Mesenteric fat pad (tissue), 1 donor: ENCODE measurements around the gene PLPP6. TPM values are rescaled to one million over a fixed set of nuclear protein-coding genes. Genes with fewer than 3 reads are reported as not detected.

ENCODE experiments used
- DNase-seq: peaks from one replicate; pipeline ENCODE4 v3.0.0-alpha.2; 2020; ENCODE audit warnings: low spot score
- total RNA-seq: library from RNA; stranded (reverse); fragmentation: NEBNext Ultra II Directional; extraction: Animal tissue kit (Norgen Biotek cat#: 25700); gene quantifications from one replicate; pipeline ENCODE4 v1.2.1, GENCODE V29; 2021
- donor health status: DM: yes; HTN: yes; CAD: no.

The PLPP6 gene
- total RNA-seq, 1 donor from 2014 or later, result 5.5 TPM

DNA sequence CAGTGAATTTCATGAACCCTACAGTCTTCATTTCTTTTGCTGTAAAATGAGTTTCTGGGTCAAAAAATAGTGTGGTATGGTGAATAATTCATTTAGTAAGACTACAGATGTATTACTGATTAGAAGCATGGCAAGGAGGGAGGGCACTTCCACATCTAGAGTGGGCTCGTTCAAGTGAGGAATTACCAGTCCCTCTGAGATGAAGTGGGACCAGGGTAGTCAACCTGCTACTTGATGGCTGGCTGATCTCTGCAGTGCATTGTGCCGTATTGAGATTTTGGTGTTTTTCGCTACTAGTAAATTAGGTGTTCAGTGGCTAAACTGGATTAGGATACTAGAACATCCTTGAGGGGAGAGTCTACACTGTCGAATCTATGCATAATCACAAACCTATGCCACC lies 28.1 kb downstream of the PLPP6 start:
- no peak for DNase-seq

DNA sequence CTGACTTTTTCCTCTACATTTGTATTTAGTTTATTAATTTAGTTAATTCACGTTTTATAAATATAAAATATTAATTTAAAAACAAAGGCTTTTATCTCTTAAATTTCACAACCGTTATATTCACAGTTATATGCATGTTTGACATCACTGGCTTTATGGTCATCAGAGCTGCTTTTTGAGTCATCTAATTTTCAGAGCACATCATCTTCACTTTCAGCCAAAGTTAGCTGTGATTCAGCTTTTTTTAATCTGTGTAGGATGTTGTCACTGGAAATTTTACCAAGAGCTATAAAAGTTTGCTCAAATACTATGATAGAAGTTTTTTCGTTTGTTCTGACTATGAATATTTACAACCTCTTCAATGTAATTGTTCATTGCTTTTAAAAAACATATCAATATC lies 29.7 kb downstream of the PLPP6 start:
- no peak for DNase-seq

DNA sequence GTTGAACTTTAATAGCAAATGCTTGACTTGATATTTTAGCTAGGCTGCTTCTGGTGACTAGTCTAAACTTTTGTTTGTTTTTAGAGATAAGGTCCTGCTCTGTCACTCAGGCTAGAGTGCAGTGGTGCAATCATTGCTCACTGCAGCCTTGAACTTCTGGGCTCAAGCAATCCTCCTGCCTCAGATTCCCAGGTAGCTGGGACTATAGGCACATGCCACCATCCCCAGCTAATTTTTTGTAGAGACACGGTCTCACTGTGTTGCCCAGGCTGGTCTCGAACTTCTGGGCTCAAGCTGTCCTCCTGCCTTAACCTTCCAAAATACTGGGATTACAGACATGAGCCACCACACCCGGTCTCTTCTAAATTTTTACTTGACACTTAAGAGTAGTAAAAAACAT lies 38.0 kb downstream of the PLPP6 start:
- no peak for DNase-seq

DNA sequence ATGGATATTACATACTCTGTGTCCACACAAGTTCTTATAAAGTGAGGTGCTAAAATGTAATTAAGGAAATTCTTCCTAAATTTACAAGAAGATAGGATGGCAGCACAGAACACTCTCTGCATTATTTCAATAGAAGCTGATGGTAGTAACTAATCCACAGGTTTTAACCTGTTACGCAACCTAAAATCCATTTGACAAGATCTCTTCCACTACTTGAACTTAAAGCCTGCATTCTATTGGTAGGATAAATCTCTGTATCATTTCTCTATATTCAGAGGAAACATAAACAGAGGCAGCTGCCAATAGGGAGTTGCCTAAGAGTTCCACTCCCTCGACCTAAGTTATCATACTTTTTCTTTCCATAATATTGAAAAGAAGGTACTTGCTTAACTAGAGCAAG lies 38.8 kb downstream of the PLPP6 start:
- DNase-seq, result no peak

DNA sequence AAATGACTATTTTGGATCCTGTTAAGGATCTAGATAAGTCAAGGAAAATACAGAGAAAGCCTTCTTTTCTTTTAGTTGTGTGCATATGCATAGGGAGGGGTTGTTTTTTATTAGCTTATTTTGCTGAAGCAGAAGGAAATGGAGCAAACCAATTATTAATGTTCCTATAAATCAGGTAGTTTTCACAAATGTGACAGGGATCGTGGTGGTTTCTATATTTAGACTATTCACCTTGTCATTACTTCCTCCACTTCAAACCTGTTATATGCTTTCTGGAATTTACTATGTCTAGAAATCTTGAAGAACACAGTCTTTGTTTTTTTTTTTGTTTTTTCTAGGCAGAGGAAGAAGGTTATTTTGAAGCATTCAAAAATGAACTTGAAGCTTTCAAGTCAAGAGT lies 39.4 kb downstream of the PLPP6 start:
- DNase-seq, result no peak

DNA sequence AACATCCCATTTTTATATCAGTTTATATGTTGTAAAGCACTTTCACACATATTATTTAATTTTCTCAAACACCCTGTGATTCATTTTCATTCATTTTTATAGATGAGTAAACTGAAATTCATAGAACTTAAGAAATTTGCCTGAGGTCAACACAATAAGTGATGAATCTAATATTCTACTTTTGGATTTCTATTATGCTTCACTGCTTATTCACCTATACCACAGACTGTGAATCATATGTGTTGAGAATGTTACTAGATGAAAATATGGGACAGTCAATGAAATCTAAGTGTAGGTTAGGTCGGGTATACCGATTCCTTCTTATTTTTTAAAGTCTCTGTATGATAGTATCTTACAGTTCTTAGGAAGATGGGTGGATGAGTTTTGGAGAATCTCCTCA lies 42.0 kb downstream of the PLPP6 start:
- DNase-seq, result no peak

DNA sequence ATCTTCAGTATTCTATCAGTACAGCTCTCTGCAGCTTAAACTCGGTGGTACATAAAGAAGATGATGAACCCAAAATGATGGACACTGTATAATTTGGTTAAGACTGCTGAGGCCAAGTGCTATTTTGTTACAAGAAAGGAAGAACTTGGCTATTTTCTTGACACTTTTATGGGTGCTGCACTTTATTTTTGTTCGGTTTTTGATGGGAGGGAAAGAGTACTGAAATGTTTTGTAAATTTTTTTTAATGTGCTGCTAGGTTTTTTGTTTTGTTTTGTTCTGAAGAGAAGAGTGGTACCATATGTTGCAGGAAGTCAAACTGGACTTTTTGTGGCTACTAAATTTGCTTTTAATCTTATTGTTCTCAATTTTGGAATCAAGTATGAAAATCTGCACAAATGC lies 43.9 kb downstream of the PLPP6 start:
- DNase-seq, result no peak

DNA sequence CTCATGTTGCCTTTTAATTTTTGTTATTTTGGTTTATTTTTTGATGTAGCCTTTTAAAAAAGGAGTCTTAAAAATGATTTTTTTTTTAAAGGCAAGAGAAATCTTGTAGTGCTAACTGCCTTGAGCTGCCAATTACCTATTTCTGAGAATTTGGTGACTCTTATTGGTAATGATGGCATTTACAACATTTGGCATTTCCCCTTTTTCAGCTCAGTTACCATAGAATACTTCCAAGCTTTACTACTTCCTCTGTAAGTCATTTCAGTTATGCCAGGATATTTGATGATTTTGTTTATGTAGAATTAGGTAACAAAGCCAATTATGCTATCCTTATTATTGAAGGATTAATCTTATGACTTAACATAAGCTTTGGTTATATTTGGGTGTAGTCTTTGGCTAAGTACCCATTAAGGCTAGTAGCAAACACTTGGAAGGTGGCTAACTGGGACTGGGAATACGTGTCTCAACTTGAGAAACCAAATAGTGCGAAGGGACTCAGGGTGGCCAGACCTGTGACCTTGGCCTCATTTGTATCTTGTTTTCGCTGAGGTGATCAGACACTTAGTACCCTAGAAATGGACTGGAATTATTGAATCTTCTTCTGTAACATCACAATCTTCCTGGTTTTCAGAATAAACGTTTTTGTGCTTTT lies 45.0 kb downstream of the PLPP6 start:
- DNase-seq, result no peak

DNA sequence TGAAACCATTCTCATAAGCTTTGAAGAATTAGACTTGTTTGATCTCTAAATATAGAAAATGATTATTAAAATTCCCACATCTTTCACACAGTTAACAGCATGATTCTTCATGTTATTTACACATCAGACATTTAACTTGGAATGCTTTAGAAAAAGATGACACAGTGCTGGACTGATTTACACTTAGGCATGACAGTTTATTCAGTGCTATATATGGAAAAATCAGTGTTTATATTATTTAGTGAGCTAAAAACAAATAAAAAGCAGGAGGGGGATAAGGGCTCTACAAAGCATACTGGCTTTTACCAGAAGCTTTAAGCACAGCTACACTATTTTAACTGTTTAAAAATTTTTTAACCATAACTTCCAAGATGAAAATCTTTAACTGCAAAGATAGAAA lies 47.3 kb downstream of the PLPP6 start:
- DNase-seq, result no peak

DNA sequence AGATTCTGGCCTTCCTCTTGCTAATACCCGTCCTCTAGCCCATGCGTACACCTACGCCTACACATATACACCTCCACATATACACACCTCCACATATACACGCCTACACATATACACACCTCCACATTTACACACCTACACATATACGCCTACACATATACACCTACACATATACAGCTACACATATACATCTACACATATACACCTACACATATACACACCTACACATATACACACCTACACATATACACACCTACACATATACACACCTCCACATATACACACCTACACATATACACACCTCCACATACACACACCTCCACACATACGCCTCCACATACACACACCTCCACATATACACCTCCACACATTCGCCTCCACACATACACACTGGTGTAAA lies 51.8 kb downstream of the PLPP6 start:
- no peak for DNase-seq

DNA sequence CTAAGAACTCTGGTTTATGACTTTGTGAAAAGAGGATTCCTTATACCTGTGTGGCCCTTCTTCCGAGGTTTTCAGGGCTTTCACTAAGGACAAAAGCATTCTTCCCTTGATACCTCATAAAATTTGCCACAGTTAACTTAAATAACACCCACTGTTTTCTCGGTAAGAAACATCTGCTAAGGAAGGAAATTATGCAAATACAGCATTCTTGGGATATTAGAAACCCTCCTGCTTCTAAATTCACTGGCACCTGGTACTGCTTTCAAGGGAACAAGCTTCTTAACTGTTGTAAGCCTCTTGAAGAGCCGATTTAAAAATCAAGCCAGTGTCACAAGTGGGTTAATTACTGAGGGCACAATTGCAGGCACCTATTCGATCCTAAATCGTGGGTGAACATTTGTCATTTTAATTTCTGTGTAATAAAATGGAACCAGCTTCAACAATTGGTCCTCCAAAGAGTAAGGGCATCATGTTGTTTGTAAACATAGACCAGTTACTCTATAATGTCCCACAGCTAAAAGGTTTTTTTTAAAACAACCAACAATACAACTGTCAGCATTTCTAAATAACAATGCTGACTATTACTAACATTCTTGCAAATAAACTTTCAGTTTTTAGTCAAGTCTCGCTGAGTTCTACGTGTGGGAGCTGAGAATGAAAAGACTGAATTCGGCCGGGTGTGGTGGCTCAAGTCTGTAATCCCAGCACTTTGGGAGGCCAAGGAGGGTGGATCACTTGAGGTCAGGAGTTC lies 52.3 kb downstream of the PLPP6 start:
- no peak for DNase-seq

Other genes with a start within 250 kb of the PLPP6 start
- gene SLC1A1, start 171.8 kb upstream of the PLPP6 start, total RNA-seq, result 8.2 TPM
- 5.4 TPM for gene SPATA6L, start 4.2 kb downstream of the PLPP6 start, total RNA-seq
- gene CDC37L1, start 17.3 kb downstream of the PLPP6 start, total RNA-seq, result 40.3 TPM
- gene AK3, start 78.9 kb downstream of the PLPP6 start, total RNA-seq, result 69.8 TPM
- 33.8 TPM for gene RCL1, start 130.7 kb downstream of the PLPP6 start, total RNA-seq